ENCODE measurements around the gene CYP2R1.

GRCh38 chr11:14852571-14853177, 39.4 kb downstream of the CYP2R1 start:
- TF ChIP-seq FOXM1 (IDR thresholded peaks at IDR 0.05; ENCODE audit: borderline replicate concordance, low read depth), result no peak
- no peak for TF ChIP-seq EP300 (IDR thresholded peaks at IDR 0.05; ENCODE audit: borderline replicate concordance)
- TF ChIP-seq RAD21 (IDR thresholded peaks at IDR 0.05; ENCODE audit: low read depth), result no peak
- no peak for TF ChIP-seq REST (IDR thresholded peaks at IDR 0.05; ENCODE audit: low read depth)
- TF ChIP-seq NFIC (IDR thresholded peaks at IDR 0.05), result no peak
- TF ChIP-seq CREB1 (IDR thresholded peaks at IDR 0.05; ENCODE audit: low read depth), result no peak
- no peak for TF ChIP-seq ZBTB7A (IDR thresholded peaks at IDR 0.05; ENCODE audit: low read depth)
- no peak for TF ChIP-seq TCF12 (IDR thresholded peaks at IDR 0.05; ENCODE audit: low read depth)
- TF ChIP-seq MAX (IDR thresholded peaks at IDR 0.05), result no peak
- no peak for TF ChIP-seq EGR1 (IDR thresholded peaks at IDR 0.05)
- 0 out of 2 replicates have a peak, but pooled peaks have one; percentile 3 for TF ChIP-seq CEBPB (IDR thresholded peaks at IDR 0.05)

All from Ishikawa (cell line).